HG03520 (cell line): ENCODE results near the gene SMCHD1.
"Not testable (repeated sequence)": the region's sequence is repeated elsewhere in the genome, so short reads cannot be mapped to it uniquely, and the experiment has no call there.

Source experiments
- ATAC-seq: cut with Tn5 transposase; IDR thresholded peaks from one replicate; pipeline ENCODE4 v1.9.1; 2021; ENCODE audit warnings: mild to moderate bottlenecking, moderate library complexity; ENCODE audit not compliant: unreplicated experiment

The SMCHD1 gene

GRCh38 chr18:2656981-2657512 is 1.5 kb downstream of the SMCHD1 start:
- no peak for ATAC-seq

- ATAC-seq: no peak
These were observed 2.4 kb downstream of the SMCHD1 start for GRCh38 chr18:2657788-2658458.

GRCh38 chr18:2660849-2661248 is 5.3 kb downstream of the SMCHD1 start:
- ATAC-seq: not testable (repeated sequence)

GRCh38 chr18:2662288-2662687 is 6.8 kb downstream of the SMCHD1 start:
- ATAC-seq: not testable (repeated sequence)

DNA sequence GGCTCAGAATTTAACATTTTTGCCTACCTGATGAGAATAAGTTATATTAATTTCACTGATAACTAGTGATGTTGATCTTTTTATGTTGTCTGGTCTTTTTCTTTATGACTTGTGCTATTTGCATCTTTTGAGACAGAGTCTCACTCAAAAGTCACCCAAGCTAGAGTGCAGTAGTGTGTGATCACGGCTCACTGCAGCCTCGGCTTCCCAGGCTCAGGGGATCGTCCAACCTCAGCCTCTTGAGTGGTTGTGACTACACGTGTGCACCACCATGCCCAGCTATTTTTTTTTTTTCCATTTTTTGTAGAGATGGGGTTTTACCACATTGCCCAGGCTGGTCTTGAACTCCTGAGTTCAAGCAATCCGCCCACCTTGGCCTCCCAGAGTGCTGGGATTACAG is 7.5 kb downstream of the SMCHD1 start:
- ATAC-seq: peak; percentile 38

DNA sequence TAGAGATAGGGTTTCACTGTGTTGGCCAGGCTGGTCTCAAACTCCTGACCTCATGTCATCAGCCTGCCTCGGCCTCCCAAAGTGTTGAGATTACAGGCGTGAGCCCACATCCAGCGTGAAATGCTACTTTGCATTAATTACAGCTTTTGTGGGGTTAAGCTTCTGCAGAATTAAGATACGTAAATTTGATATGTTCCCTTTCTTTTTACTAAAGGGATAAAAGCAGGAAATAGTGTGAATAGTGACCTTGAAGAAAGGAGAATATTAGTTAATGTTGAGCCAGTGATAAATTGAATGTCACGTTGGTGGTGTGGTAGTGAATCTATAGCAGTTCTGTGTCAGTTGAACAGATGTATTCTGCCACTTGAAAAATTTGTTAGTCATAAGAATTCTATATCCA is 16.9 kb downstream of the SMCHD1 start:
- ATAC-seq: no peak

GRCh38 chr18:2672872-2673271 is 17.3 kb downstream of the SMCHD1 start:
- ATAC-seq: no peak

DNA sequence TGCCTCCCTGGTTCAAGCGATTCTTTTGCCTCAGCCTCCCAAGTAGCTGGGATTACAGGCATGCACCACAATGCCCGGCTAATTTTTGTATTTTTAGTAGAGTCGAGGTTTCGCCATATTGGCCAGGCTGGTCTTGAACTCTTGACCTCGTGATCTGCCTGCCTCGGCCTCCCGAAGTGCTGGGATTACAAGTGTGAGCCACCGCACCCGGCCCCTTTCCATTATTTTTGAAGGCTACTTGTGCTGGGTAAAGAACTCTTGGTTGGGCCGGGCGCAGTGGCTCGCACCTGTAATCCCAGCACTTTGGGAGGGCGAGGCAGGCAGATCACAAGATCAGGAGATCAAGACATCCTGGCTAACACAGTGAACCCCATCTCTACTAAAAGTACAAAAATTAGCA is 23.4 kb downstream of the SMCHD1 start:
- ATAC-seq: not testable (repeated sequence)

DNA sequence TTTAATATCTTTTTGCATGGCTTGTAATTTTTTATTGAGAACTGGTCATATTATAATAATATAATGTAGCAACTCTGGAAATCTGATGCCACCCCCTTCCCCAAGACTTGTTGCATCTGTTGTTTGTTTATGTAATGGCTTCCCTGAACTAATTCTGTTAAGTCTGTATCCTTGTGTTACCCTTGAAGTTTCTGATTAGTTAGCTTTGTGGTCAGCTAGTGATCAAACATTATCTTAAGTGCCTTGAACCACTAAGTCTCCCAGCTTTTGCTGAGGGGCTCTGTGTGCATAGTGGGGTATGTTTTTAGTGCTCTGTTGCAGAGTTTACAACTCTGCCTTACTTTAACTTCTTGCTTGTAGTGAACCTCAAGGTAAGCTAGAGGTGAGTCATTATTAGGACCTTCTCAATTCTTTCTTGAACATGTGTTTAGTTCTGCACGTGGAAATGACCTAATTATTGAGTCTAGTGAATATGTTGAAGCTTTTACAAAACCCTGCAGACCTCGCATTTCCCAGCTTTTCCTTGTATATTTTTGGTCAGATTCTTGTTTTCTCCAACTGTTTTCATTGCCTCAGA is 24.8 kb downstream of the SMCHD1 start:
- ATAC-seq: no peak

DNA sequence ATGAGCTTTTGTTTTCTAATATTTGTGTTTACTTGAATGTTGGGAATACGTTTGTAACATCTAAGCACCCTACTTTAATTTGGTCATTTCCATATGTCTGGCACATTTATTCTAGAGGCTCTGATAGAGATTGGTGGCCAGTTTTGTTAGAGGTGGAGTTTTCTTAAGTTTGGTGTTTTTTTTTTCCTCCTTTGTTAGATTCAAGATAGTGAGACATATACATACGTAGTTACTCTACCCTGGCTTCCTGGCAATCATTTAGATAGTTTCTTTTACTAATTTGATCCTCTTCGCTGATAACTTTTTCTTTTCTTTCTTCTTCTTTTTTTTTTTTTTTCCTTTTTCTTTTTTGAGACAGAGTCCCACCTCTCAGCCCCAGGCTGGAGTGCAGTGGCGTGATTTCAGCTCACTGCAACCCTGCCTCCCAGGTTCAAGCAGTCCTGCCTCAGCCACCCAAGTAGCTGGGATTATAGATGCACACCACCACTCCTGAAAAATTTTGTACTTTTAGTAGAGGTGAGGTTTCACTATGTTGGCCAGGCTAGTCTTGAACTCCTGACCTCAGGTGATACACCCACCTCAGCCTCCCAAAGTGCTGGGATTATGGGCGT is 26.6 kb downstream of the SMCHD1 start:
- ATAC-seq: no peak

- ATAC-seq: no peak
These were observed 27.5 kb downstream of the SMCHD1 start for GRCh38 chr18:2683055-2683454.

DNA sequence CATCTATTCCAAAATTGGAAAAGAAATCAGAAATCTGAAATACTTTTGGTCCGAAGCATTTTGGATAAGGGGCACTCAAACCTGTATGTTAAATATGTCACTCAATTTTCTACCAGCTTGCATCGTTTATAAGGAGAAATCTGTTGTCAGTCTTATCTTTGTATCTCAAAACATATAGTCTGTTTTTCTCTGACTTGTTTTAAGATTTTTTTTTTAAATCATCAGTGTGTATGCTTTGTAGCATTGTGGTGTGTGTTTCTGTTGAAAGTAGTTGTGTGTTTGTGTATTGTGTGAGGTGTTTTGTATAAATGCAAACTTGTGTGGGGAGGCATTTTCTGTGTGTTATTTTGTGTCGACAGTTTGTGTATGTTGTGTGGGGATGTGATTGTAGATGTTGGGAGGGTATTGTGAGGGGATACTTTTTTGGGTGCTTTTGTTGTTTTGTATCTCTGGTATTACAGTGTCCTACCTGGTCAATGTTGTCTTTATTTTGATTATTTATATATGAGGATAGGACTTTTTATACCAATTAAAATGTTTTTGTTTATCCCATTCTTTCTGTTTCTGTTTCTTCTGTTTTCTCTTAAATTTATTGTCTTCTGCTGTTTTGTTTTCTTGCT is 30.9 kb downstream of the SMCHD1 start:
- no peak for ATAC-seq

DNA sequence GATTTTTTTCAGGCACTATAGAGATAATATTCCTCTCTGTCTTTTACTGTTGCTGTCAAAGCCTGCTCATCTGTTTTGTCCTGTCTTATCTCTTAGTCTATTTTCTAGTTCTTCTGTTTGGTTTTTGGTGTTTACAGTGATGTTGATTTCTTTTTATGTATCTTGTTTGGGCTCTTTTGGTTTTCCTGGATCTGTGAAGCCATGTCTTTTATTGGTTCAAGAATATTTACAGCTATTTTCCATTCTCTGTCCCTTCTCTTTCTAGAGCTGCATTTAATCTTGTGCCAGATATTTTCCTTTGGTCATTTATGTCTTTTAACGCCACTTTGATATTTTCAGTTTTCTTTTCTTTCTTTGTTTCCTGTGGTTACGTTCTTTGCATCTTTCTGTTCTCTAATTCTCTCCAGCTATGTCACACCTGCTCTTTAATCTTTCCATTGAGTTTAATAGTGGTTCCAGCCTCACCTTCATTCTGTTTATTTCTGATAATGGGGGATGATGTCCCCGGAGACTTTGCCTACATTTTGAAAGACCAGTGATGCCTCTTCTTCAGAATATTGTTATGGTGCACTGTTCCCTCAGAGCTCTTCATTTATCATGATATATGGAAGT is 32.0 kb downstream of the SMCHD1 start:
- no peak for ATAC-seq

- no peak for ATAC-seq
These were observed 37.0 kb downstream of the SMCHD1 start for GRCh38 chr18:2692508-2692907.

DNA sequence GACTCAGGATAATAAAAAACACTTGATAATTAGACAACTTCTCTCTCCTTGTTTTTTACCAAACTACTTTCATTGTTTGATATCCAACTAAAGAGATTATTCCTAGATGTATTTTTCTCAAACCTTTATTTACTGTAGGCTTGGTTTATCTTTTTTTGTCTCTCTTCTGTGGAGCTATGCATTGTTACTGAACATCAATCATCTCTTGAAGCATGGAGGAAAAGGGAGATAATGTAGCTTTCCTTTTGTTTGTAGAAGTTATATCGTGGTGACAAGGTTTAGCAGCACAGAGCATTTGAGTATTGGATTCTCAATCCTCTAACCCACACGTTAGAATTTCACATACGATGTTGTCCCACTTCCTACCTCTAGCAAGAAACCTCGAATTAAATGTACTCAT is 41.7 kb downstream of the SMCHD1 start:
- no peak for ATAC-seq

DNA sequence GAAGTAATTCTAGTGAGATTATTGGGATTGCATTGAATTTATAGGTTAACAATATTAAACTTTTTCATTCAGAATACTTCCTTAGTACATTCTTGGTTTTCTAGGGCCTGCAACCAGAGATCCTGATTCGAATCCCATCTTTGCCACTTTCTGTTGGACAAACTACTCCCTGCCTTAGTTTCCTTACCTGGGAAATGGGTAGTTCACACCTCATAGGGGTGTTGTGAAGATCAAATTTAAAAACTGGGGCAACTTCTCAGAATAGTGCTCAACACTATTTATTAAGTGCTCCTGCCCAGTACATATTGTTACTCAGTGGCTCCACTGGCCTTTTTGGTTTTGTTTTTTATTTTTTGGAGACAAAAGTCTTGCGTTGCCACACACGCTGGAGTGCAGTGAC is 43.5 kb downstream of the SMCHD1 start:
- ATAC-seq: no peak

DNA sequence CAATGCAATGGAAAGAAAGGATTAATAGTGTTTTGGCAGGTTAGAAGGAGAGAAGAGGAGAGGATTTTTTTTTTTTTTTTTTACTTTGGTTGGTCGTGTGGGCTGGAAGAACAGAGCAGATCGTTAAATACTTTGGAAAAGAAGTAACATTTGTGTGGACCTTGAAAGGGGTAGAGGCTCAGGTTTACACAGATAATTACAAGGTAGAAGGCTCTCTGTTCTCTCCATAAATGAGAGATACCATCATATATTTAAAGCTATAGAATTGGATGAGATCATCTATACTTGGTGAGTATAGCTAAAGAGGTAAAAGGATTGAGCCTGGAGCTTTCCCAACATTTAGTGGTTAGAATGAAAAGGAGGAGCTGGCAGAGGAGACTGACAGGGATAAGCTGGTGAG is 49.0 kb downstream of the SMCHD1 start:
- no peak for ATAC-seq

DNA sequence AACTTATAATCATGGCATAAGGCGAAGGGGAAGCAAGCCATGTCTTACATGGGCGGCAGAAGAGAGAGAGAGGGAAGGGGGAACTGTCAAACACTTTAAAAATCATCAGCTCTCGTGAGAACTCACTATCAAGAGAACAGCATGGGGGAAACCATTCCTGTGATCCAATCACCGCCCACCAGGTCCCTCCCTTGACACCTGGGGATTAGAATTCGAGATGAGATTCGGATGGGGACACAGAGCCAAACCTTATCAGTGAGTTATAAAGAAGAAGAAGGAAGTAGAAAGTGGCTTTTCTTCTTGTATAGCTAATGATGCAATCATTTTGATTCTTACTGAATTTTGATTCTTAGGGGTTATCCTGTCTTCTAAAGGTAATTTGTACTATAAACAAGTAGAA is 51.4 kb downstream of the SMCHD1 start:
- no peak for ATAC-seq

- no peak for ATAC-seq
These were observed 52.1 kb downstream of the SMCHD1 start for GRCh38 chr18:2707551-2708168.

- ATAC-seq: no peak
These were observed 53.8 kb downstream of the SMCHD1 start for GRCh38 chr18:2709316-2709715.

DNA sequence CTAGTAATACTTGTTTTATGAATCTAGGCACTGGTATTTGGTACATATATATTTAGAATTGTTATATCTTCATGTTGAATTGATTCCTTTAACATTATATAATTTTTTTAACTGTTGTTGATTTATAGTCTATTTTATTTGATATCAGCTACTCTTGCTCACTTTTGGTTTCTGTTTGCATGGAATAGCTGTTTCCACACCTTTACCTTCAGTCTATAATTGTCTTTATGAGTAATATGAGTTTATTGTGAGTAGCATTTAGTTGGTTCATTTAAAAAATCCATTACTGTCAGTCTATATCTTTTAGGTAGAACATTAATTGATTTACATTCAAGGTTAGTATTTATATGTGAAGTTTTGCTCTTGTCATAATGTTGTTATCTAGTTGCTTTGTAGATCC is 58.6 kb downstream of the SMCHD1 start:
- no peak for ATAC-seq
